HG03039 (cell line): ENCODE data around the gene ANKRD65.
"Not testable (repeated sequence)": the region's sequence is repeated elsewhere in the genome, so short reads cannot be mapped to it uniquely, and the experiment has no call there.

Source experiments
- ATAC-seq: cut with Tn5 transposase; IDR thresholded peaks from one replicate; pipeline ENCODE4 v1.9.1; 2021; ENCODE audit warnings: mild to moderate bottlenecking, moderate library complexity; ENCODE audit not compliant: unreplicated experiment

ANKRD65 gene

DNA sequence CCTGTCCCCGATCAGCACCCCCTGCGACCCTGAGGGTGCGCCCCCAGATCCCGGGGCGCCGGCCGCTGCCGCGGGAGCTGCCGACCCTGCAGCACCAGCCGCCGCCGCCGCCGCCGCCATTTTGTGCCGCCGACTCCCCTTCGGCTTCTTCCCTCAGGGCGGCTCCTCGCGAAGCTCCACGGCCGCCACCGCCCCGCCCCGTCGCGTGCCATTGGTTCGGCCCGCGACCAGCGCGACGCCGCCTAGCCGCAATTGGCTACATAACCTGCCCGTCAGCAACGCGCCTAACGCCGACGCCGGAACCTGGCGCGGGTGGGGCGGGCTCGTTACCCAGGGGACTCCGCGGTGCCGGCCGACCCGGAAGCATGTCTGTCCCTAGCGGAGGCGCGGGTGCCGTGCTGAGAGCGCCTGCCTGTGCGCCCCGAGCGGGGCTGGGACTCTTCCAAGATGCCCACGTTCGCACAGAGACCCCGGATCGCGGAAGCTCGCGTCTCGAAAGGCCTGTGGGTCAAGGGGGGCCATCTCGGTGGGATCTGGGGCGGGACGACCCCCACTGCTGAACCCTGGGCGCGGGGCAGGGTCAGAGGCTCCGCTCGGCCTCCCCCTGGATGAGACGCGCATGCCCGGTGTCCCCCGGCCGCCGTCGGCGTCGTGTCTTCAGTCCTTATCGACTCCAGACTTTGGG lies 21.7 kb downstream of the ANKRD65 start, which contains the start of gene CCNL2:
CCNL2 (minus strand) TSS at position 149 of the 685 bp plus-strand sequence; CDS start at position 120, 29 bp downstream.
- ATAC-seq, result peak; percentile 89

DNA sequence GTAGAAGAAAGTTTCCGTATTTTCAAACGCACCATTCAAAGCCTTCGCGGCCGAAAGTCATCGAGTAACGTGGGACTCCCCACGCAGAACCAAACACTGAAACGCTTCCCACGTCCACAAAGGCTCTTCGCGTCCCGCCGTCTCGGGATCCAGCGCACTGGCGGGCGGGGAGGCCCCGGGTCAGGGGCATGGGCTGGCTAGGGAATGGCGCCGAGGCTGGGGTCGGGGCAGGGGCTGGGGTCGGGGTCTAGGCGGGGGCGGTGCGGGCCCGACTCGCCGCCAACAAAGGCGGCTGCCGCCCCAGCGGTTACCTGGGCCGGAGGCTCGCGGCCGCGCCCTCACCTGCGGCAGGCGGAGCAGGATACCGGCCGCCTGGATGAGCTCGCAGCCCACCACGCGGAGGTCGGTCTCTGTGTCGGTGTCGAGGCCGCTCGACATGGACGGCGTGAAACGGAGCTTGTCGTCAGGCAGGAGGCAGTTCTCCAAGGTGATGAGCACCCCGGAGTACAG lies 22.3 kb downstream of the ANKRD65 start:
- peak; percentile 2 for ATAC-seq

DNA sequence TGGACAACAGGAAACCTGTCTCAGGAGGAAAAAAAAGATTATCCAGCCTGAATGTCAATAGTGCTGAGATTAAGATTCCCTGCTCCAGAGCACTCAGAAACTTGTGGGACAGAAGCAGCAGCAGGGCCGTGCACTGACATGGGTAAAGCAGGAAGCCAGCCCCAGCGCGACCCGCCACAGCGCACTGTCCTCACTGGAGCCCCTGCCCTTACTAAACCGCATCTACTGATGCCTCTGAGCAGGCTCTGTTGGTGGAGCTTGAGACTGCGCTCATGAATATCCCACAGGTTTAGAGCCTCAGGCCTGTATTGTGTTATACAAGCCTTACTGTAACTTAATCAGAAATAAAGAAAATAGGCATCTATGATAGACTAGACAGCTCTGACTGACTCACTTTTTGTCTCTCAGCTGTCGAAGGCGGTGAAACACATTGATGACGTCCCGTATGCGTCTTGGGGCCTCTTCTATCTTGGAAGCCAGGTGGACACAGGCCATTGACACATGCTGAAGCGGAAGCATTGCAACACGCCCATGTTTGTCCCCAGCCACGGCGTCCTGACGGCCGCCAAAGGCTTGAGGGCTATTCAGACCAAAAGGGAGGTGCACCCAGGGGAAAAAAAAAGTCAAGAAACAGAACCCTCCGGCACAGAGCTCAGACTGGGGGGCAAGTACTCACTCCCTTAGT lies 23.1 kb downstream of the ANKRD65 start:
- no peak for ATAC-seq

DNA sequence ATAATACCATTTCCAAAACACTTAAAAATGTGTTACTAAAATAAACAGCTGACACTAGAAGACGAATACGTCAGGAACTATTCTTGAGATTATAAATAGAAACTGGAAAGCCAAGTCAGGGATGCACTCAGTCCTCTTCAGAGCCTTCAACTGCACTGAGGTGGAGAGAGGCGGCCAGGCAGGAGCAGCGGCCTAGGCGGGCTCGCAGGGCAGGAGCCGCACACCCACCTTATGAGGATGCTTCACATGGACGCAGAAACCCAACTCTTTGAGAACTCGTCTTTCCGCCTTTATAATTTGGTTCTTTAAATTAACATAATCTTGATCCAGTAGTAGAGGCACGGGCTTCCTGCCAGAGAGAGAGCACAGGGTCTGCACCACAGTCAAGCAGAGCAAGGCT lies 25.9 kb downstream of the ANKRD65 start:
- no peak for ATAC-seq

DNA sequence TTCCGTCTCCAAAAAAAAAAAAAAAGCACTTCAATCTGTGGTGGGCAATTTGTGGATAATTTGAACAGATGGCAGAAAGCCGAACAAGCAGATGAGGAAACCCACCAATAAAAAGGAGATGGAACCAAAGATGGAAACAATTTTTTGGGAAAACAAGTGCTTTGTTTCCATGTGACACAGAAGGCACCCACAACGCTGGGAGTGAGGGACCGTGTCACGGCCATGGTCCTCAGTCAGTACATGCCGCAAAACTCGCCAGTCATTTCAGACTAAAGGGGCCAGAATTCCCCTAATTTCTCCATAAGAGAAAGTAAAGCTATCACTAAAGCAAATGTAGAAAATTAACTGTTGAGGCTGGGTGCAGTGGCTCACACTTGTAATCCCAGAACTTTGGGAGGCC lies 27.0 kb downstream of the ANKRD65 start:
- no peak for ATAC-seq

DNA sequence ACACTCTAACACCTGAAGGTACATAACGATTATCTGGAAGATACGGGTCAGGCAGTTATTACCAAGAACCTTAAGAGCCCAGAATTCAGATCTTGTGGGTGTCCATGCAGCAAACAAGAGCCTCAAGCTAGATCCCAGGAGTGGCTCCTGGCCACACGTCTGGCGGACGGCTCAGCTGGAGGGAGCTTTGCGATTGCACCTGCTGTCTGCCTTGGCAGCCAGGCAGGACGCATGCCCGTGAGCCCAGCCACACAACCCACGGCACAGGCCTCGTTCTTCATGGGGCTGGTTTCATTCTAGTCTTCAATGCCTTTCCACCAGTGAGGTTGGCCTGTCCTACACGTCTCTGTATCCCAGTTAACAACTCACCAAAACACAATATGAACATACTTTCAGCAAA lies 27.6 kb downstream of the ANKRD65 start:
- ATAC-seq, result no peak

DNA sequence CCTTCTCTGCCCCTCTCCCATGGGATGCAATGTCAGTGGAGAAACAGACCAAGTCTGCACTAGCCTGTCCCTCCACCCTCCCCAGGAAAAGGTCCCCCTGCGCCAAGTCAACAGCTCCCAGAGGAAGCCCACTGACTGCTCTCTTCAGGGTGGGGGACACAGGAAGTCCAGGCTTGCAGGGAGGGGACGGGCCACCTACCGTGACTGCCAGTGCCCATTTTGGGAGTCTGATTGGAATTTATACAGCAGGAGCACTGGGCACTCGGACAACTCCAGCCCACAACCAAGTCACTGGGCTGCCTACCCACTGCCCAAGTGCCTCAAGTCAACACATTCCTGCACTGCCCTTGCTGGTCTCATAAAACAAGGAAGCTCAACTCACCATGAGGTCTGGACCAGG lies 28.1 kb downstream of the ANKRD65 start:
- no peak for ATAC-seq

DNA sequence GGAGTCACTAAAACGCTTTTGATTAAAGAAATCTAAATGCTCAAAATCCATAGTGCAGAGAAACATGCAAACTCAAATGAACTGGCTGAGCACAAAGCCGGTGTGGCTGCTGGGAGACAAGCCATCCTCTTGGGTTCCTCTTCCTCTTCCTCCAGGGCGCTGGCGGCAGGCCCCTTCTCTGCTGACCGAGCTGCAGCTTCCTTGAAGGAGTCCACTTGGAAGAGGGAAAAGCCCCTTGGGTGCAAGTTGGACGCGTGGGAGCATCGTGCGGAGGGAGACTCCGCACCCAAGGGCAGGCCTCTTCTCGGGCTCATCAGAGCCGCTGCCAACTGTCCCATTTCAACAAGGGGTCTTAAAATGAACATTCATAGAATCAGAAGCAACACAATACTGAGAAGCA lies 29.9 kb downstream of the ANKRD65 start:
- no peak for ATAC-seq

DNA sequence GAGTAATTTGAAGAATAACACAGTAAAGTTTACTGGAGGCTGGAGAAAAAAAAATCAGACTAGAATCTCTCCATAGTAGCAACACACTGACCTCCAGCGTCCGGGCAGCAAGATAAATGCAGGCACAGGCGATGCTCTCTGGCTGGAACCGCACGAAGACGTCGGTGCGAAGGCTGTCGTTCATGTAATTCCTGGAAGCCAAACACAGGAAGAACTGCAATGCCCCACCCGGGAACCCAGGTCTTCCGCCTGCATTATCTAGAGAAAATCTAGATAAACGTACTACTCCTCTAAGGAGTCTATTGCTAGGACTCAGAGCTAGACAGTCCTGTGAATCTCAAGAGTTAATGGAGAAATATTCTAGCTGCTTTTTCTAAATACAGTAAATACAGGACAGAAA lies 30.4 kb downstream of the ANKRD65 start:
- no peak for ATAC-seq

DNA sequence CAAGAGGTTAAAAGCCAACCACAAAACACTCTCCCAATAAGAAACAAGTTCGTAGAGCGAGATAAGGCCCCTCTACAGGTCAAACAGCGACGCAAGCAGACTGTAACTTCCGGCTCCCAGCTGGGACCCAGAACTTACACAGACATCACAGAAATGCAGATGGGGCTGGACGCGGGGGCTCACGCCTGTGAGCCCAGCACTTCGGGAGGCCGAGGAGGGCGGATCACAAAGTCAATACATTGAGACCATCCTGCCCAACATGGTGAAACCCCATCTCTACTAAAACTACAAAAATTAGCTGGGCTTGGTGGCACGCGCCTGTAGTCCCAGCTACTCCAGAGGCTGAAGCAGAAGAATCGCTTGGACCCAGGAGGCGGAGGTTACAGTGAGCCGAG lies 33.0 kb downstream of the ANKRD65 start:
- no peak for ATAC-seq

DNA sequence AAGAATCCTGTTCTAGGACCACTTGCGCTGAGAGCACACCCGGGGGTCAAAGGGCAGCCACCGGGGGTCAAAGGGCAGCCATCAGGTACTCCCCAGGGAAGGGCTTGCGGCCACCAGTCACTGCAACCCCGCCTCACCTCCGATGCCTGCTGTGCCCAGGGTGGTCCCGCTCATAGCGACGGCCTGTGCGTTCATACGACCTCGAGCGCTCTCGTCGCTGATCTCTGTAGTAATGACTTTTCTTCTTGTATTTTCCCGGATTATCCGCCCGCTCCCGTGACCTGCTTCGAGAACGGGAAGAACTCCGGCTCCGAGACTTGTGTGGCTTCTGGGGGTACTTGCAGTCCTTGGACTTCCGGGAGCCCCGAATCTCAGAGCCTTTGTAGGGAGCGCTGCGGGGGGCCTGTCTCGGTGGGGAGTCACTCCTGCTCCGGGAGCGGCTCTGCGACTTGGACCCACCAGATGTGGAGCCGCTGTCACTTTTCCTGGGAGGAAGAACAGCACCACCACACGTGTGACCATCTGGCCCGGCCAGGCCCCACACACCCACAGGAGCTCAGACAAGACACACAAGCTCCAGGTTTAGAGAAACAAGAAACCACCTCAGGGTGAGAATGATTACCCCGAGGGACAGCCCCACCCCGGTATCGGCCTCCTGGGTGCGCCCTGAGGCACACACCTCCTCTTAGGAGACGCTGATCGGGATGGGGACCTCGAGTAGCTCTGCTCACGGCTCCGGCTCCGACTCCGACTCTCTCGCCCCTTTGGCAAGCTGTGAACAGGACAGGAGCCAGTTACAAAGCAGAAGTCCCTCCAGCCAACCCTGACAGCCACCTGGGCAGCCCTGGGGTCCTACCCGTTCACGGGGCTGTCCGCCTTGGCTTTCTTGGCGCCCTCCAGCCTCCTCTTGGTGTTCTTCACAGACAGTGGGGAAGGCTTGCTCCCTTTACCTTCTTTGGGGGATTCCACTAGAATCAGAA lies 33.7 kb downstream of the ANKRD65 start:
- no peak for ATAC-seq

DNA sequence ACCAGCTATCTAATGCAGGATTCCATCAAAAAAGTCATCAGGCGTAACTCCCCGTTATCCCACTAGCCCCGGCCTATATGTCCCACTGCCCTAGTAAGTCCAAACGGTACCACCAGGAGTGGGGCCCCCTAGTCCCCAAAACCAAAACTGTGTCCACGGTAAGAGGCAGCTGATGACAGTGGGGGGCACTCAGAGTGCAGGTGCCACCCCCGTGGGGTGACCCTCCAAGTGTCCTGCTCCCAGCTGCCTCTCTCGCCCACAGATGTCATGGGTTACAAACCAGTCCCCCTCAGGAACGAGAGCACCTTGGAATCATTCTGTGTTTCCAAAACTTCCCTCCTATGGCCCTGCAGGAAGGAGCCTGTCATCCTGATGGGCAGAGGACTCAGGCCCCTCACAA lies 35.1 kb downstream of the ANKRD65 start:
- ATAC-seq, result no peak

DNA sequence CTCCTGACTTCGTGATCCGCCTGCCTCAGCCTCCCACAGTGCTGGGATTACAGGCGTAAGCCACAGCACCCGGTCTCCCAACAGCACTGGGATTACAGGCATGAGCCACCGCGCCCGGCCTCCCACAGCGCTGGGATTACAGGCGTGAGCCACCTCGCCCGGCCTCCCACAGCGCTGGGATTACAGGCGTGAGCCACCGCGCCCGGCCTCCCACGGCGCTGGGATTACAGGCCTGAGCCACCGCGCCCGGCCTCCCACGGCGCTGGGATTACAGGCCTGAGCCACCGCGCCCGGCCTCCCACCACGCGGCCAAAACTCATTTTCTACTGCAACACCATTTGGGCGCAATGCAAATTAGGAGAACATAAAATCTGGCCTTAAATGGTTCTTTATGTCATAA lies 35.7 kb downstream of the ANKRD65 start:
- ATAC-seq, result not testable (repeated sequence)

DNA sequence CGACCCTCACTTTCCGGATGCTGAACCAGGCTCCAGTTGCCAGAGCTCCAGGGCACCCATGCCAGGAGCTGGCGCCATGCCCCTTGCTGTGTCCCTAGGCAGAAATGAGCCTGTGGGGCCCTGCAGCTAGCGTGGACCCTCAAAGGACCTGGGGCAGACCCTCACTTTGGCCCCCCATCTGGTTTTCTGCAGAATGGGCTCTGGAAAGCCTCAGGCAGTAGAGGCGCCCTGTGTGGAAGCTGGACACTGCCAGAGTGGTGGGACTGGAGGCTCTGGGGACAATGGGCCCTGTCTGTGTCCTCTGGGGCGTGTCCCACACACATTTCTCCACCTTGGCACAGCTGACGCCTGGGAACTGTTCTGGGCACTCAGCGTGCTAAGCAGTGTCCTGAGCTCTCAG lies 39.8 kb downstream of the ANKRD65 start:
- ATAC-seq, result no peak

DNA sequence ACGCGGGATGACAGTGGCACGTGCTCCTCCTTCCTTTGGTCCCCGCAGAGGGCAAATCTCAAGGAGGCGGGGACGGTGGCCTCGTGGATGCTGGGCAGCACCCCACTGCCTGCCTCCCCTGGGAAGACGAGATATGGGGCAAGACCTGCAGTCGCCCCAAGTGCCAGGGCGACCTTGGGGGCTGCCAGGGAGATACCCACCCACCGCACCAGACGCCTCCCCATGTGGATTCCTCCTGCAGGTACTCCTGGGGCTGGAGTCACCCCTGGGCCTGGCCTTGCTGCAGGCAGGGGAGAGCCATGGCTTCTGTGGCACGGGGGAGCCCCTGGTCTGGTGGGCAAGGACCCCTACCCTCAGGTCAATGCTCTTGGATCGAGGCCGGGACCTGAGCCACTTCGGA lies 40.2 kb downstream of the ANKRD65 start:
- no peak for ATAC-seq

DNA sequence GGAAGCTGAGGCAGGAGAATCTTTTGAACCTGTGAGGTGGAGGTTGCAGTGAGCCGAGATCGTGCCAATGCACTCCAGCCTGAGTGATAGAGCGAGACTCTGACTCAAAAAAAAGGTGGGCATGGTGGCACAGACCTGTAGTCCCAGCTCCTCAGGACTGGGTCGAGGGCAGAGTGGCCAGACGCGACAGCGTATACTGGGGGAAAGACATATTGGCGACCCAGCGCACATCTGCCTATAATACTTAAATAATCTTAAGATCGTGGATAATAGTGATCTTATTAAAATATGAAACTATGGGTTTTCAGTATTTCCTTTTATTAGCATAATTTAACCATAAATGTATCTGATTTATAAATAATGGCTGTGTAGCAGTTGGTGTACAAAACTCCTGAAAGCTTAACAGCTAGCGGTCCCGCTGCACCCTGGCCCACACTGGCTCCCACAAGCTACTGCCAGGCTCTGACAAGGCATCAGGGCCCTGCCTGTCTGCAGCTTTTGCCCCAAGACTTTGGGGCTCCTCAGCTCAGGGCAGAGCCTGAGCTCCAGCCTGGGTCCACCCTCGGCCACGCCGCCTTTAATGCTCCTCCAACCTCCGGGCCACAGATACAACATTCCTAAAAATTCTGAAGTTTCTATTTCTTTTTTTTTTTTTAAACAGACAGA lies 43.4 kb downstream of the ANKRD65 start:
- ATAC-seq, result no peak

DNA sequence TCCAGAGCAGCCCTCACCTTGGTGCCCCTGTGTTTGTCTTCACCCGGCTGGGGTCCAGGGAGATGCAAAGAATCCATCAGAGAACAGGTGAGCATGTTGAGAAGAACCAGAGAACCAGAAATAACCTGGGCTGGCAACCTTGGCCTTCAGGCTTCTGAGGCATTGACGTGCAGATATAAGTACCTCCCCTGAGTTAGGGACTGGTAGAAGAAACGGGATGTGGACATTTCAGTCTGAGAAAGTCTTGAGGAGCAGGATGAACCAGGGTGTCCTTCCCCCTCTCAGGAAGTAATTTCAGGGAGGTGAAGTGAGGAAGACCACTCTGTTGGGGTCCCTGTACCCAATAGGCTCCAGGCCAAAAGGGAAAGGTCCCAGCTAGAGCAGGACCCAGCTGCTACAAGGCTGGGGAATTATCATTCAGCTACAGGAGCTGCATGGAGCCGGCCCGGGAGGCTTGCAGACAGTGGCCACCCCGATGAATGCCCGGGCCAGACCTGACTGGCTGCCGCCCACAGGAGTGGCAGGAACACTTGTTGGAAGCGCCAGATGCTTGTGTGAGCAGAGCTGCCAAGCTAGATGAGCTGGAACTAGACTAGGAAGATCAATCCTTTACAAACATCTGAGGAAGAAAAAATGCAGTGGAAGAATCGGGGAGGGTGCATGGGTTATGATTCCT lies 44.4 kb downstream of the ANKRD65 start:
- ATAC-seq, result no peak

DNA sequence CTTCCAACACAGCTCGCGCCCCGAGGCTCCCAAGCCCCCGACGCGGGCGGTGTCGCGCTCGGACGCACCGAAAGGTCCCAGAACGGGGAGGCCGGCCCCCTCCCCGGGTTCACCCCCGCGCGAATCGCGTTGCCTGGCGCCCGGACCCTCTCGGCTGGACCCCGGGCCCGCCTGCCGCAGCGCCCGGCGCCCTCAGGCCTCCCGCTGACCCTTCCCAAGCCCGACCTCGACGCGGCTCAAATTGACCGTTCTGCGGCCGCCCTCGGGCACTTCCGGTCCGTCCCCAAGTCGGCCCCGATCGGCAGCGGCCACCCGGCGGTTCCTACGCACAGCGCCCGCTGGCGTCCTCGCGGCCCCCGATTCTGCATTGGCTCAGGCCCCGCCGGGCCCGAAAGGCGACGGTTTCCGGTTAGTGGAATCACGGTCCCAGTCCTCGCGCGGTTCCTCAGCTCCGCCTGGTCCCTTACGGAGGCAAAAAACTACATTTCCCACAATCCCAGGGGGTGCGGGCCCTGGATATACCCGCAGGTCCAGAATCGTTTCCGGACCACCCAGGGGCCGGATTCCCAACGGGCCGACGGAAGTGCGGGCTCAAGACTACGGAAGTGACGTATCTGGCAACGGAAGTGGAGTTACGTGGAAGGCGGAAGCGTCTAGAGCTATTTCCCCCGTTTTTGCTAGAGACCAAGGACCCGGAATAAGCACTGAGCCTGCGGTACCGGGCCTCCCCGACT lies 46.0 kb downstream of the ANKRD65 start, which contains the start of gene AURKAIP1:
AURKAIP1 (minus strand) TSS at position 279 of the 734 bp plus-strand sequence. CDS start 451 bp downstream, outside the sequence.
- ATAC-seq, result peak; percentile 75

DNA sequence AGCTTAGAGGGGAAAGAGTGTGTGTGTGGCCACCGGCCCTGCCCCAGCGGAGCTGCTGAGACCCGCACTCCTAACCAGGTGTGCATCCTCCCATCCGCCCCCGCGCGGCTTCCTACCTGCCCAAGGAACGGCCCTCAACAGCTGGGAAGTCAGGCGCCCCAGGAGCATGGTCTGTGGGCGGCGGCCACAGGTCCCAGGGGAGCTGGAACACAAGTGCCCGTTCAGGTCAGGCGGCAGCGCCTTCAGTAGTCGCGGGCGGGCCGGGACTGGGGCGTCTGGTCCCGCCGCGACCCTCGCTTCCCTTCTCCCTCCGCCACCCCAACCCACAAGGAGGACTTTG lies 46.5 kb downstream of the ANKRD65 start:
- ATAC-seq, result peak; percentile 0
